ENCODE results near the gene PCAT6.
"Not testable (repeated sequence)": the region's sequence is repeated elsewhere in the genome, so short reads cannot be mapped to it uniquely, and the experiment has no call there.

The PCAT6 gene

DNA sequence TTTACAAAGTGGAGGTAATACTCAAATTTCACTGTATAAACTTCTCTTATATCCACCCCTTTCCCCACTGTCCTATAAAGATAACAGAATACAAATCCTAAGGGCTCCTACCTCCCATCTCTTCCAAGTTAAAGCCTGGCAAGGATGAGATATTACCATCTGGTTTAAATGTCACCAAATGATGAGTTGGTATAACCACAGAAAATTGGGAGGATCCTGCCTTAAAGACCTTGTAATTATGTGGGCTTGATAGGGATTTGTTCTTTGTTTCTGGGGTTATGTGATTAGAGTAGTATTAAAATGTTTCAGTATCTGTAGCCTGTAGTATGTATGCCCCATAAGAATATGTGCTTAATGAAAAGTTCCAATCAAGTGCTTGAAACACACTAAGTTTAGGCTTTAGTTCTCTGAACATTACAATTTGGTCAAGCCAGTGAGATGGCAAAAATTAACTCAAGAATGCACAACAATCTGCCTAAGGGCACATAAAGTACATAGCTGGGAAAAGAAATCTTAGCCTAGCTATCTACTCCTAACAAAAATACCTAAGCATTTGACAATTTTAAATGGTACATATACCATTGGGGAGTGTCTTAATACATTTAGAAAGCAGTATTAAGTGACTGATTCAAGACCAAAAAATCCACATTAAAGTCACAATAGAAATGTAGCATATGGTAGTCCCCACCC is 16.6 kb upstream of the PCAT6 start:
- H3K36me3 ChIP-seq (ENCODE audit: insufficient read depth, low read length): no peaks in the 10 kb centered on the region
- no peak overlapping the region for H3K4me3 ChIP-seq
- no peaks in the 10 kb centered on the region for H3K9me3 ChIP-seq (ENCODE audit: low read depth, low read length)
- TF ChIP-seq POLR2AphosphoS5 (IDR thresholded peaks at IDR 0.05; ENCODE audit: borderline replicate concordance, low read depth, low read length): no peak
- no peak for TF ChIP-seq EZH2 (IDR thresholded peaks at IDR 0.05)
- no peak for TF ChIP-seq FOXP2 (optimal IDR thresholded peaks at IDR 0.05; ENCODE audit: control extremely low read depth, extremely low read length, insufficient read depth)
- peak overlapping the region; percentile 42; the same call in 1 of the 2 replicates for H3K27ac ChIP-seq
- no peak for DNase-seq (ENCODE audit: low read depth, low spot score)
- no peak overlapping the region for H3K9ac ChIP-seq (ENCODE audit: insufficient read length)

DNA sequence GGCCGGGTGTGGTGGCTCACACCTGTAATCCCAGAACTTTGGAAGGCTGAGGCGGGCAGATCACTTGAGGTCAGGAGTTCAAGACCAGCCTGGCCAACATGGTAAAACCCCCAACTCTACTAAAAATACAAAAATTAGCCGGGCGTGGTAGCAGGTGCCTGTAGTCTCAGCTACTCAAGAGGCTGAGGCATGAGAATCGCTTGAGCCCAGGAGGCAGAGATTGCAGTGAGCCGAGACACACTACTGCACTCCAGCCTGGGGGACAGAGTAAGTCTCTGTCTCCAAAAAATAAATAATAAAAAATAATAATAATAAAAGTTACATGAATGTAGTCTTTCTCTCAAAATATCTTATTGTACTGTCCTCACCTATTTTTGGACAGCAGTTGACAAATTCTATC is 15.8 kb upstream of the PCAT6 start:
- DNase-seq (ENCODE audit: low read depth, low spot score); H3K9ac ChIP-seq (ENCODE audit: insufficient read length); H3K4me3 ChIP-seq; H3K36me3 ChIP-seq (ENCODE audit: insufficient read depth, low read length); H3K9me3 ChIP-seq (ENCODE audit: low read depth, low read length); H3K27ac ChIP-seq: not testable (repeated sequence)

DNA sequence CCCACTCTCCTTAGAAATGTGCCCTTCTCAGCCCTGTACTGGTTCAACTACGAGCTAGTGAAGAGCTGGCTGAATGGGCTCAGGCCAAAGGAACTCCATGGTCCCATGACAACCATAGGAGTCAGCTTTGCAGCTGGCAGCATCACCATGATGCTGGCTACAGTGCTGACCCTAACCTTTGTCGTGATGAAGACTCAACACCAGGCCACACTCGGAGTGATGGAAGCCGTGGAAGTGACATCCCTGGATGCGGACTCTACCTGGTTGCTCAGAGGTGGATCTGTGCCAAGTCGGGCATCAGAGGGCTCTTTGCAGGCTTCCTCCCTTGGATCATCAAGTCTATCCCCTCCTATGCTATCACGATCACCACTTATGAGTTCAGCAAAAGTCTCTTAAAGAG is 14.1 kb upstream of the PCAT6 start:
- no peak for DNase-seq (ENCODE audit: low read depth, low spot score)
- TF ChIP-seq POLR2AphosphoS5 (IDR thresholded peaks at IDR 0.05; ENCODE audit: borderline replicate concordance, low read depth, low read length): no peak
- TF ChIP-seq EZH2 (IDR thresholded peaks at IDR 0.05): no peak
- TF ChIP-seq FOXP2 (optimal IDR thresholded peaks at IDR 0.05; ENCODE audit: control extremely low read depth, extremely low read length, insufficient read depth): no peak
- H3K9me3 ChIP-seq (ENCODE audit: low read depth, low read length): no peaks in the 10 kb centered on the region
- H3K4me3 ChIP-seq: no peak overlapping the region
- H3K27ac ChIP-seq: no peak overlapping the region
- H3K36me3 ChIP-seq (ENCODE audit: insufficient read depth, low read length): 0 out of 2 replicates have a peak, but pooled peaks cover 3% of the 10 kb centered on the region
- H3K9ac ChIP-seq (ENCODE audit: insufficient read length): no peak overlapping the region

DNA sequence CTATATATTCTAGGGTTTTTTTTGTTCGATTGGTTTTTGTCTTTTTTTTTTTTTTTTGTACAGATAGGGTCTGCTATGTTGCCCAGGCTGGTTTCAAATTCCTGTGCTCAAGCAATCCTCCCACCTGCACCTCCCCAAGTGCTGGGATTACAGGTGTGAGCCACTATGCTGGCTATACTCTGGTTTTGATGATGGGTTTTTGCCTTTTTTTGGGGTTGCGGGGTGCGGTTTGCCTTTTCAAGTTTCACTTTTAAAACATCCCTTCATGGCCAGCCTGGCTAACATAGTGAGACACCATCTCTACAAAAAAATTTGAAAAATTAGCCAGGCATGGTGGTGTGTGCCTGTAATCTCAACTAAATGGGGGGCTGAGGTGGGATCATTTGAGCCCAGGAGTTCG is 12.5 kb upstream of the PCAT6 start:
- H3K4me3 ChIP-seq: no peak overlapping the region
- no peaks in the 10 kb centered on the region for H3K9me3 ChIP-seq (ENCODE audit: low read depth, low read length)
- TF ChIP-seq POLR2AphosphoS5 (IDR thresholded peaks at IDR 0.05; ENCODE audit: borderline replicate concordance, low read depth, low read length): no peak
- TF ChIP-seq EZH2 (IDR thresholded peaks at IDR 0.05): no peak
- no peak for TF ChIP-seq FOXP2 (optimal IDR thresholded peaks at IDR 0.05; ENCODE audit: control extremely low read depth, extremely low read length, insufficient read depth)
- DNase-seq (ENCODE audit: low read depth, low spot score): no peak
- H3K9ac ChIP-seq (ENCODE audit: insufficient read length): no peak overlapping the region
- 0 out of 2 replicates have a peak, but pooled peaks cover 3% of the 10 kb centered on the region for H3K36me3 ChIP-seq (ENCODE audit: insufficient read depth, low read length)
- no peak overlapping the region for H3K27ac ChIP-seq

DNA sequence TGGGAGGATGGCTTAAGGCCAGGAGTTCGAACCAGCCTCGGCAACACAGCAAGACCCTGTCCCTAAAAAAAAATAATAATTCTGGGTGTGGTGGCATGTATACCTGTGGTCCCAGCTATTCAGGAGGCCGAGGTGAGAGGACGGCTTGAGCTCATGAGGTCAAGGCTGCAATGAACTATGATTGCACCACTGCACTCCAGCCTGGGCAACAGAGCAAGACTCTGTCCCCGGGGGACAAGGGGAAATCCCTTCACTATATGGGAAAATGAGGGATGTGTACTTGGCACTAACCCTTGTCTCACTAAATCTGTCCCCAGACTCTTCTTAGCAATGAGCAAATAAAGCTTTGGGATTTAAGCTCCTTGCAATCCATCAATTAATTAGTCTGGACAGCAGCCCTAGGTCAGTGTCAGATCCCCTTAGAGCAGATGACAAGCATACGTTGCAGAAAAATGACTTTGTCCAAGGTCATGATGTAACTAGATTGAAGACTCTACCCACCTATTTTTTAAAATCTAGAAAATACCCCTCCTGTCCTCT is 11.9 kb upstream of the PCAT6 start:
- Histone ChIP-seq H3K36me3 (ENCODE audit: insufficient read depth, low read length) (0 out of 2 replicates have a peak, but pooled peaks cover 3% of the 10 kb centered on the region), H3K4me3 (no peak overlapping the region), H3K9me3 (ENCODE audit: low read depth, low read length) (no peaks in the 10 kb centered on the region), H3K9ac (ENCODE audit: insufficient read length) (no peak overlapping the region), H3K27ac (no peak overlapping the region)
- no peak for TF ChIP-seq POLR2AphosphoS5 (IDR thresholded peaks at IDR 0.05; ENCODE audit: borderline replicate concordance, low read depth, low read length)
- TF ChIP-seq EZH2 (IDR thresholded peaks at IDR 0.05): no peak
- TF ChIP-seq FOXP2 (optimal IDR thresholded peaks at IDR 0.05; ENCODE audit: control extremely low read depth, extremely low read length, insufficient read depth): no peak
- DNase-seq (ENCODE audit: low read depth, low spot score): no peak

DNA sequence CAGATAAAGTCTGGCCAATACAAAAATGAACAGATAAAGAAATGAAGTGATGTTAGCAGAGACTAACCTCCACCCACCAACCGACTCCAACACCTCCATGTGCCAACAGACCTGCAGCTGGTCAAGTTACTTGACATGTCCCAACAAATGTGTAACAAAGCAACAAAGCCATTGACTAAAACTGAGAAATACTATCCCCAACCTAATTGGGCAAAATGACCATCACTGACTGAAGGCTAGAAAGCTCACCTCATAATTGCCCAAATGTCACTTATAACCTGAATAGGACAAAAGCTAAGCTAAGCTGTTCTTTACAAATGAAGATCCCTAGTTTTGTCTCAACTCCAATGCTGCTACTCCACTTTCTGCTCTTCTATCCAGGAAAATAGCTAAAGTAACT is 10.0 kb upstream of the PCAT6 start:
- H3K4me3 ChIP-seq: no peak overlapping the region

DNA sequence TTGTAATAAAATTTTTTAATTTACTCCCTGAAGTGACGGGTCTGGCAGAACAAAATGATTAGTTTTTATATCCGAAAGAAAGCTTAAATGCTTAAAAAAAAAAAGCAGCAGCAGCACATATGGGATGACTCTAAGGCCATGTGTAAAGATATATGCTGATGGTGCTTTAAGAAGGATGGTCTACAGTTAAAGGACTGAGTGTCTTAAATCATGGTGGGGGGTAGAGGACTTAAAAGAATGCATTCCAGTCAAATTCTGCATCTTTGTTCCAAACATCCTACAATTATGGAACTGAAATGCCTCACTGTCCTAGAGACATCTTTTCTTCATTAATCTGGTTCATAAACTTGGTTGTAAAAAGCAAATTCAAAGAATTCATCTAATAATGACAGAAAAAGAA is 9.6 kb upstream of the PCAT6 start:
- Histone ChIP-seq H3K9me3 (ENCODE audit: low read depth, low read length) (no peaks in the 10 kb centered on the region), H3K36me3 (ENCODE audit: insufficient read depth, low read length) (0 out of 2 replicates have a peak, but pooled peaks cover 3% of the 10 kb centered on the region), H3K27ac (peak overlapping the region; percentile 48; the same call in 1 of the 2 replicates), H3K9ac (ENCODE audit: insufficient read length) (no peak overlapping the region), H3K4me3 (no peak overlapping the region)
- TF ChIP-seq FOXP2 (optimal IDR thresholded peaks at IDR 0.05; ENCODE audit: control extremely low read depth, extremely low read length, insufficient read depth): no peak
- no peak for TF ChIP-seq EZH2 (IDR thresholded peaks at IDR 0.05)
- no peak for TF ChIP-seq POLR2AphosphoS5 (IDR thresholded peaks at IDR 0.05; ENCODE audit: borderline replicate concordance, low read depth, low read length)
- DNase-seq (ENCODE audit: low read depth, low spot score): no peak

More for the DNA sequence above, 10.0 kb upstream of the PCAT6 start:
- no peak for TF ChIP-seq EZH2 (IDR thresholded peaks at IDR 0.05)
- no peak for TF ChIP-seq POLR2AphosphoS5 (IDR thresholded peaks at IDR 0.05; ENCODE audit: borderline replicate concordance, low read depth, low read length)
- no peak for TF ChIP-seq FOXP2 (optimal IDR thresholded peaks at IDR 0.05; ENCODE audit: control extremely low read depth, extremely low read length, insufficient read depth)
- Histone ChIP-seq H3K9me3 (ENCODE audit: low read depth, low read length) (no peaks in the 10 kb centered on the region), H3K27ac (peak overlapping the region; percentile 48; the same call in 1 of the 2 replicates), H3K9ac (ENCODE audit: insufficient read length) (no peak overlapping the region), H3K36me3 (ENCODE audit: insufficient read depth, low read length) (0 out of 2 replicates have a peak, but pooled peaks cover 3% of the 10 kb centered on the region)
- no peak for DNase-seq (ENCODE audit: low read depth, low spot score)

DNA sequence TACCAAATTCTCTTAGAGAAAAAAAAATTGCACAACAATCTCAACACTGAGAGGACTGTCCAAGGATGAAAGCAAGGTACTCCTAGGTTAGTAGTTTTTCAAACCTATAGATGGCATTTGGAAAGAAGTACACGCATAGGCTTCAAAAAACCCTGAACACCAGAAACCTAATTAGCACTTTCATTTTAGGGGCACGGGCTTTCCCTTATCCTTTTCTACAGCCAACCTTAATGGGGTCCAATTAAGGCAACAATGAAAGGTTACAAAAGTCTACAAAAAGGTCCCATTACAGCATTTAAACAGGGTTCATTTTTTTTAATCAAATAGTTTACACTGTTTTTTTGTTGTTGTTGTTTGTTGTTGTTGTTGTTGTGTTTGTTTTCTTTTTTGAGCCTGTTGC is 8.7 kb upstream of the PCAT6 start:
- H3K4me3 ChIP-seq: no peak overlapping the region
- no peaks in the 10 kb centered on the region for H3K9me3 ChIP-seq (ENCODE audit: low read depth, low read length)
- no peak for DNase-seq (ENCODE audit: low read depth, low spot score)
- no peak for TF ChIP-seq POLR2AphosphoS5 (IDR thresholded peaks at IDR 0.05; ENCODE audit: borderline replicate concordance, low read depth, low read length)
- H3K27ac ChIP-seq: no peak overlapping the region
- 0 out of 2 replicates have a peak, but pooled peaks cover 3% of the 10 kb centered on the region for H3K36me3 ChIP-seq (ENCODE audit: insufficient read depth, low read length)
- no peak overlapping the region for H3K9ac ChIP-seq (ENCODE audit: insufficient read length)
